Endothelial cell of umbilical vein (primary cell): ENCODE measurements around the gene CNKSR1. TPM values are rescaled to one million over a fixed set of nuclear protein-coding genes. Genes with fewer than 3 reads are reported as not detected.

Experiments used
- BruUV-seq: library from RNA; stranded (reverse); fragments of 400-500 nt; replicated peaks from 2 replicates; lab custom pipeline; 2021; lab: Mats Ljungman, UMichigan
- CTCF ChIA-PET: fragments of 300-600, 350-600 bp; sonication (Branson Sonifier 250); formaldehyde crosslinking; loops from one replicate; lab custom pipeline; 2021; ENCODE audit warnings: antibody characterized with exemption, inconsistent platforms; lab: Charles Lee
- POLR2A ChIA-PET: fragments of 300-600, 350-600 bp; sonication (Branson Sonifier 250); formaldehyde crosslinking; loops from one replicate; lab custom pipeline; 2021; ENCODE audit warnings: antibody characterized with exemption, inconsistent platforms; lab: Charles Lee
- DNase-seq: peaks from one replicate; pipeline ENCODE4 v3.0.0-alpha.2; 2011; ENCODE audit warnings: low read depth, low spot score
- FAIRE-seq: peaks from 2 replicates; lab custom pipeline; 2011; peaks lifted over from hg19 to GRCh38; lab: Jason Lieb, UNC
- H2AFZ ChIP-seq: 2 replicates; pipeline ENCODE4 v1.6.0; 2012; ENCODE audit warnings: low read depth, low read length, control low read depth, inconsistent platforms
- H3K27ac ChIP-seq: 2 replicates; pipeline ENCODE4 v1.5.1; 2011; ENCODE audit warnings: low read depth, mild to moderate bottlenecking, control low read depth, low read length, moderate library complexity; ENCODE audit not compliant: insufficient read depth
- H3K27me3 ChIP-seq, 2 experiments: 2 replicates each; pipeline versions ENCODE4 v1.6.0 to v1.6.1; 2011; ENCODE audit warnings: low read length in 2 of 2, mixed read lengths in 1 of 2; ENCODE audit not compliant: control insufficient read depth in 2 of 2, insufficient read depth in 2 of 2
- H3K36me3 ChIP-seq, 2 experiments: 2 replicates in 1 of 2; 3 replicates in 1 of 2; pipeline ENCODE4 v1.5.1; 2011; ENCODE audit warnings: low read length in 2 of 2, mild to moderate bottlenecking in 1 of 2, moderate library complexity in 1 of 2; ENCODE audit not compliant: control insufficient read depth in 2 of 2, insufficient read depth in 2 of 2; ENCODE audit errors: extremely low read depth in 1 of 2
- H3K4me1 ChIP-seq: 3 replicates; pipeline ENCODE4 v1.5.1; 2011; ENCODE audit warnings: mild to moderate bottlenecking, low read length; ENCODE audit not compliant: control insufficient read depth, insufficient read depth; ENCODE audit errors: extremely low read depth
- H3K4me2 ChIP-seq: 2 replicates; pipeline ENCODE4 v1.6.1; 2011; ENCODE audit warnings: low read length, control low read depth, mixed read lengths; ENCODE audit not compliant: insufficient read depth
- H3K4me3 ChIP-seq, 3 experiments: fragments of 200-600 bp in 1 of 3; sonication (generic), shearing (Covaris generic) in 1 of 3; replicated peaks in 1 of 3; 2 replicates each; pipeline ENCODE4 v1.5.1; 2011 to 2016; ENCODE audit warnings: control low read depth in 3 of 3, low read length in 3 of 3, mild to moderate bottlenecking in 2 of 3, inconsistent platforms in 1 of 3, low read depth in 1 of 3, moderate library complexity in 1 of 3; ENCODE audit not compliant: insufficient read depth in 1 of 3
- H3K79me2 ChIP-seq: 2 replicates; pipeline ENCODE4 v1.6.0; 2012; ENCODE audit warnings: low read length, inconsistent platforms; ENCODE audit not compliant: control insufficient read depth, insufficient read depth
- H3K9ac ChIP-seq: replicated peaks from 2 replicates; pipeline ENCODE3; 2011; ENCODE audit warnings: low read length, control low read depth; ENCODE audit not compliant: insufficient read depth; ENCODE audit errors: extremely low read depth
- H3K9me1 ChIP-seq: replicated peaks from 3 replicates; pipeline ENCODE4 v1.6.0; 2011; ENCODE audit warnings: mild to moderate bottlenecking, low read length; ENCODE audit not compliant: control insufficient read depth, insufficient read depth; ENCODE audit errors: extremely low read depth
- H3K9me3 ChIP-seq: replicated peaks from 2 replicates; pipeline ENCODE4 v1.5.1; 2012; ENCODE audit warnings: low read length, inconsistent platforms; ENCODE audit not compliant: control insufficient read depth, insufficient read depth
- H4K20me1 ChIP-seq: replicated peaks from 2 replicates; pipeline ENCODE3; 2011; ENCODE audit warnings: mild to moderate bottlenecking, low read length; ENCODE audit not compliant: control insufficient read depth, insufficient read depth; ENCODE audit errors: extremely low read depth
- CTCF ChIP-seq, 2 donors: IDR thresholded peaks; 1 replicate in 1 of 2; 2 replicates in 1 of 2; pipeline ENCODE4 v1.5.1; 2011; ENCODE audit warnings: low read length in 2 of 2, mild to moderate bottlenecking in 2 of 2, moderate library complexity in 2 of 2, control low read depth in 1 of 2, inconsistent platforms in 1 of 2, low read depth in 1 of 2; ENCODE audit not compliant: insufficient read depth in 1 of 2; ENCODE audit errors: extremely low read depth in 1 of 2
- EZH2 ChIP-seq: IDR thresholded peaks from 2 replicates; pipeline ENCODE4 v1.6.1; 2012; ENCODE audit warnings: borderline replicate concordance, low read depth, mild to moderate bottlenecking, moderate library complexity, low read length, inconsistent platforms; ENCODE audit not compliant: severe bottlenecking
- FOS ChIP-seq: IDR thresholded peaks from 2 replicates; pipeline ENCODE4 v1.6.1; 2011; ENCODE audit warnings: mild to moderate bottlenecking, low read length, moderate library complexity, borderline replicate concordance; ENCODE audit not compliant: insufficient read depth
- GATA2 ChIP-seq: IDR thresholded peaks from 2 replicates; pipeline ENCODE4 v1.7.0; 2011; ENCODE audit warnings: low read depth, mild to moderate bottlenecking, moderate library complexity, mixed read lengths, low read length; ENCODE audit not compliant: insufficient read length, insufficient read depth
- JUN ChIP-seq: IDR thresholded peaks from 2 replicates; pipeline ENCODE4 v1.6.1; 2011; ENCODE audit warnings: borderline replicate concordance, low read depth; ENCODE audit not compliant: insufficient read length, insufficient read depth
- MAX ChIP-seq: IDR thresholded peaks from 2 replicates; pipeline ENCODE4 v1.6.1; 2011; ENCODE audit not compliant: insufficient read depth, insufficient read length
- MYC ChIP-seq: IDR thresholded peaks from one replicate; pipeline ENCODE4 v1.6.1; 2011; ENCODE audit warnings: mild to moderate bottlenecking, low read depth, low read length
- POLR2A ChIP-seq: IDR thresholded peaks from 2 replicates; pipeline ENCODE4 v1.6.1; 2012; ENCODE audit warnings: low read depth, mild to moderate bottlenecking, control low read depth, low read length
- POLR2AphosphoS5 ChIP-seq: IDR thresholded peaks from 2 replicates; pipeline ENCODE4 v1.6.1; 2012; ENCODE audit warnings: low read depth, mild to moderate bottlenecking, control low read depth, low read length, moderate library complexity; ENCODE audit not compliant: insufficient read depth
- dilution Hi-C: fragments of 300-500 bp; cut with MboI; formaldehyde crosslinking; loops from one replicate; pipeline ENCODE4 v1.15.0; 2019; ENCODE audit warnings: low sequenced_read_pairs; ENCODE audit not compliant: extremely low pct_ligation_motif_present
- intact Hi-C: fragments of 100-400 bp; cut with micrococcal nuclease; formaldehyde crosslinking; loops from one replicate; pipeline ENCODE4 v1.10.0; 2022
- polyA plus RNA-seq, 4 experiments: library from polyadenylated mRNA; depleted of rRNA in 3 of 4; stranded (reverse) in 3 of 4; unstranded in 1 of 4; fragments of >200 nt; gene quantifications; 2 replicates each; pipeline versions ENCODE4 v1.2.1 to v1.2.3, GENCODE V29; 2011 to 2012; ENCODE audit warnings: missing spikeins in 1 of 4
- total RNA-seq: library from RNA; stranded (reverse); gene quantifications from 2 replicates; pipeline ENCODE4 v1.2.3, GENCODE V29; 2021

Gene CNKSR1
- total and polyA plus RNA-seq, 2 donors (not counting 3 experiments of a cell fraction or from before 2014, with no cell fraction given), result 0.22 TPM; not detected in 1

GRCh38 chr1:26156285-26157038, 20.8 kb upstream of the CNKSR1 start:
- Histone ChIP-seq H3K27ac (peak overlapping the region; percentile 46), H3K9me1 (no peaks in the 10 kb centered on the region), H3K4me1 (peaks cover 52% of the 10 kb centered on the region), H3K36me3 (no peaks in the 10 kb centered on the region), H2AFZ (peak overlapping the region; percentile 51), H4K20me1 (no peaks in the 10 kb centered on the region), H3K79me2 (no peaks in the 10 kb centered on the region), H3K9ac (no peak overlapping the region), H3K27me3 (no peaks in the 10 kb centered on the region), H3K4me2 (peak overlapping the region; percentile 41), H3K4me3 (peak overlapping the region in 2 of 3 experiments; percentile 8 to 12), H3K9me3 (no peaks in the 10 kb centered on the region)
- no TSS peak for BruUV-seq
- DNase-seq (peak; percentile 67), FAIRE-seq (peak; percentile 75)
- intact Hi-C loops, result loop anchor here (10.0 kb wide), 1 partner anchor 252 kb away; the partner anchor contains the start of gene STMN1
- ChIA-PET POLR2A (no interaction called here), CTCF (interaction anchor here (0.6 to 5.6 kb wide), 13 partner anchors 9 to 336 kb away, joined by 3 to 69 read pairs (median 5); partner anchors contain the start of genes C1orf232, CEP85 and ZNF593)
- dilution Hi-C loops, result no loop called here
- peak; percentile 27 for TF ChIP-seq POLR2AphosphoS5
- peak; percentile 43 for TF ChIP-seq FOS
- no peak for TF ChIP-seq EZH2
- TF ChIP-seq POLR2A, result peak; percentile 44
- TF ChIP-seq MYC, result no peak

GRCh38 chr1:26158271-26158907, 18.9 kb upstream of the CNKSR1 start:
- H3K36me3 ChIP-seq, result peaks cover 0 to 4% of the 10 kb centered on the region in 2 experiments
- no peaks in the 10 kb centered on the region for H3K27me3 ChIP-seq
- no peak overlapping the region for H3K27ac ChIP-seq
- dilution Hi-C loops (no loop called here), intact Hi-C loops (loop anchor here (10.0 kb wide), 1 partner anchor 254 kb away; the partner anchor contains the start of gene STMN1)
- peak overlapping the region; percentile 26 for H2AFZ ChIP-seq
- no peak for TF ChIP-seq GATA2
- no peak for TF ChIP-seq FOS
- no peak for TF ChIP-seq MAX
- no peak for TF ChIP-seq JUN
- TF ChIP-seq EZH2, result no peak
- no peak for TF ChIP-seq POLR2A
- TF ChIP-seq MYC, result no peak
- no peak for TF ChIP-seq CTCF (IDR thresholded peaks at IDR 0.05; ENCODE audit: extremely low read depth in 1 of 2, insufficient read depth in 1 of 2, low read depth in 1 of 2, low read length in 2 of 2)
- no peak for TF ChIP-seq POLR2AphosphoS5
- no peaks in the 10 kb centered on the region for H3K9me3 ChIP-seq
- H3K4me3 ChIP-seq, result peak overlapping the region in 2 of 3 experiments; percentile 31 to 45
- ChIA-PET POLR2A (no interaction called here), CTCF (interaction anchor here (0.7 to 5.6 kb wide), 8 partner anchors 9 to 327 kb away, joined by 3 to 69 read pairs (median 4); partner anchors contain the start of genes C1orf232 and ZNF593)
- FAIRE-seq (no peak), DNase-seq (no peak)
- no peaks in the 10 kb centered on the region for H4K20me1 ChIP-seq
- no peaks in the 10 kb centered on the region for H3K9me1 ChIP-seq
- H3K4me1 ChIP-seq, result peaks cover 54% of the 10 kb centered on the region
- no TSS peak for BruUV-seq
- H3K9ac ChIP-seq, result no peak overlapping the region
- no peak overlapping the region for H3K4me2 ChIP-seq
- no peaks in the 10 kb centered on the region for H3K79me2 ChIP-seq
